ENCODE measurements around the gene GGA2. TPM values are rescaled to one million over a fixed set of nuclear protein-coding genes. Genes with fewer than 3 reads are reported as not detected.

Gene GGA2
- total RNA-seq, 2 donors from 2014 or later, result 75.7 to 105 TPM

DNA sequence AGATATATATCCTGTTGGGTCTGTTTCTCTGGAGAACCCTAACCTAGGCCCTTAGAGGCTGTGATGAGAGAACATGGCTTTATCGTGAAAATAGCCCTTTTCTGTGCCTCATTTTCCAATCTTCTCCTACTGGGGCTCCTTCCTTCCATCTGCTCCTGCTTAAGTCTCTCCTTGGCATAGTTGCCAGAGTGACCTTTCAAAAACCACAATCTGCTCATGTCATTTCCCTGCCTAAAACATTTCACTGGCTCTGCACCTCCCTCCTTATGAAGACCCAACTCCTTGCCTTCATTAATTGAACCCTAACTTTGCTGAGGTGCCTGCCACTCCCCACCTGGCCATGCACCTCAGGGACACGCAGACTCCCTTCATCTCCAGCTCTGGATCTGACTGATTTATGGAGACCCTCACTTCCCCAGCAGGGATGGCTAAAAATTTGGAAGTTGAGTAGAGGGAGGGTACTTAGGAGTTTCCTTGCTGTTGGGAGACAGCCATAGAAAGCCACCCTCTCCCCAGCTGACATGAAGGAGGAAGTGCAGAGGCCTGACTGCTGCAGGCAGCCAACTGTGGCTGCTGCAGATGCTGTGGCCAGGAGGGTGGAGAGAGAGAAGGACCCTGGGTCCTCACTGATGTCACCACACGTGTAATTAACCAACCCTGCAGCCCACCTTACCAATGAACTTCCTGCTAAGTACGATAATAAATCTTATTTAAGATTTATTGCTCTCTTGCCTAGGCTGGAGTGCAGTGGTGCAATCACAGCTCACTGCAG is 6.3 kb upstream of the GGA2 start:
- no peak for DNase-seq (ENCODE audit: low spot score)
- Histone ChIP-seq H3K27ac (no peak overlapping the region), H3K4me3 (no peak overlapping the region), H3K27me3 (replicated peaks; ENCODE audit: insufficient read depth) (no peaks in the 10 kb centered on the region), H3K36me3 (no peaks in the 10 kb centered on the region), H3K4me1 (replicated peaks) (no peaks in the 10 kb centered on the region), H3K9me3 (no peaks in the 10 kb centered on the region)
- no peak for TF ChIP-seq POLR2A (IDR thresholded peaks at IDR 0.05)
- no peak for TF ChIP-seq POLR2AphosphoS5 (IDR thresholded peaks at IDR 0.05)
- TF ChIP-seq, protein P1, sequence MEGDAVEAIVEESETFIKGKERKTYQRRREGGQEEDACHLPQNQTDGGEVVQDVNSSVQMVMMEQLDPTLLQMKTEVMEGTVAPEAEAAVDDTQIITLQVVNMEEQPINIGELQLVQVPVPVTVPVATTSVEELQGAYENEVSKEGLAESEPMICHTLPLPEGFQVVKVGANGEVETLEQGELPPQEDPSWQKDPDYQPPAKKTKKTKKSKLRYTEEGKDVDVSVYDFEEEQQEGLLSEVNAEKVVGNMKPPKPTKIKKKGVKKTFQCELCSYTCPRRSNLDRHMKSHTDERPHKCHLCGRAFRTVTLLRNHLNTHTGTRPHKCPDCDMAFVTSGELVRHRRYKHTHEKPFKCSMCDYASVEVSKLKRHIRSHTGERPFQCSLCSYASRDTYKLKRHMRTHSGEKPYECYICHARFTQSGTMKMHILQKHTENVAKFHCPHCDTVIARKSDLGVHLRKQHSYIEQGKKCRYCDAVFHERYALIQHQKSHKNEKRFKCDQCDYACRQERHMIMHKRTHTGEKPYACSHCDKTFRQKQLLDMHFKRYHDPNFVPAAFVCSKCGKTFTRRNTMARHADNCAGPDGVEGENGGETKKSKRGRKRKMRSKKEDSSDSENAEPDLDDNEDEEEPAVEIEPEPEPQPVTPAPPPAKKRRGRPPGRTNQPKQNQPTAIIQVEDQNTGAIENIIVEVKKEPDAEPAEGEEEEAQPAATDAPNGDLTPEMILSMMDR (IDR thresholded peaks at IDR 0.05), result no peak
- WGBS, result 69% methylated on average over 4 of the region's 4 CpGs
- intact Hi-C loops (cut with DNase I), result no loop called here

DNA sequence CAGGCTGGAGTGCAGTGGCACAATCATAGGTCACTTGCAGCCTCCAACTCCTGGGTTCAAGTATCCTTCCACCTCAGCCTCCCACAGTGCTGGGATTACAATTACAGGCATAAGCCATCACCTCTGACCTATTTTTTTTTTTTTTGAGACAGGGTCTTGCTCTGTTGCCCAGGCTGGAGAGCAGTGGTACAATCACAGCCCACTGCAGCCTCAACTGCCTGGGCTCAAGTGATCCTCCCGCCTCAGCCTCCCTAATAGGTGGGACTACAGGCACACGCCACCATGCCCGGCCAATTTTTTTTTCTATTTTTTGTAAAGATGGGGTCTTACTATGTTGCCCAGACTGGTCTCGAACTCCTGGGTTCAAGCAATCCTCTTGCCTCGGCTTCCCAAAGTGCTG is 5.6 kb upstream of the GGA2 start:
- 98% methylated on average over 5 of the region's 5 CpGs for WGBS
- Histone ChIP-seq H3K4me3 (no peak overlapping the region), H3K27me3 (replicated peaks; ENCODE audit: insufficient read depth) (no peaks in the 10 kb centered on the region), H3K9me3 (no peaks in the 10 kb centered on the region), H3K4me1 (replicated peaks) (no peaks in the 10 kb centered on the region), H3K36me3 (no peaks in the 10 kb centered on the region), H3K27ac (no peak overlapping the region)
- intact Hi-C loops (cut with DNase I), result no loop called here
- no peak for DNase-seq (ENCODE audit: low spot score)
- TF ChIP-seq POLR2AphosphoS5 (IDR thresholded peaks at IDR 0.05) (no peak), POLR2A (IDR thresholded peaks at IDR 0.05) (no peak)
- TF ChIP-seq, protein P1 (IDR thresholded peaks at IDR 0.05), result no peak

DNA sequence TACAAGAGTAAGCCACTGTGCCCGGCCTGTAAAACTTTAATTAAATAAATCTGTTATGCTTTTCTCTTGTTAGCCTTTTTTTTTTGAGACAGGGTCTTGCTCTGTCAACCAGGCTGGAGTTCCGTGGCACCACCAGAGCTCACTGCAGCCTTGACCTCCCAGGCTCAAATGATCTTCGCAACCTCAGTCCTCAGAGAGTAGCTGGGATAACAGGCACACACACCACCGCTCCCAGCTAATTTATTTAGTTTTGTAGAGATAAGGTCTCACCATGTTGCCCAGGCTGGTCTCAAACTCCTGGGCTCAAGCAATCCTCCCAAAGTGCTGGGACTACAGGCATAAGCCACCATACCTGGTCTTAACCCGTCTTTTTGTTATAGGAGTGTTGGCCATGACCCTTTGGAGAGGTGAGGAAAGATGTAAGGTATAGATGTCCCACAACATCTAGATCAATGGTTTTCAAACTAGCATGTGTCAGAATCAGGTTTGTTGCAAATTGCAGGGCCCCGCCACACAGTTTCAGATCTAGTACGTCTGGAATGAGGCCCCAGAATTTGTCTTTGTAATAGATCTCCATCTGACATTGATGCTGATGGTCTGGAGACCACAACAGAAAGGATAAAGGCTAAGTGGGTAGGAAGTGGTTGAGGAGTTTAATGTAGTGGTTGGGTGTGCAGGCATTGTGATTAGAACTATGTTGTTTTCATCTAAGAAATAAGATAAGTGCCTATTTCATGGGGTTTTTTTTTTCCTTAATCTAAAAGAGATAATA is 4.3 kb upstream of the GGA2 start:
- Histone ChIP-seq H3K9me3 (no peaks in the 10 kb centered on the region), H3K27ac (no peak overlapping the region), H3K36me3 (no peaks in the 10 kb centered on the region), H3K27me3 (replicated peaks; ENCODE audit: insufficient read depth) (no peaks in the 10 kb centered on the region), H3K4me3 (no peak overlapping the region), H3K4me1 (replicated peaks) (no peaks in the 10 kb centered on the region)
- DNase-seq (ENCODE audit: low spot score), result no peak
- intact Hi-C loops (cut with DNase I), result no loop called here
- TF ChIP-seq, protein P1 (IDR thresholded peaks at IDR 0.05), result no peak
- TF ChIP-seq POLR2AphosphoS5 (IDR thresholded peaks at IDR 0.05), result no peak
- no peak for TF ChIP-seq POLR2A (IDR thresholded peaks at IDR 0.05)
- WGBS, result 87% methylated on average over 7 of the region's 7 CpGs

DNA sequence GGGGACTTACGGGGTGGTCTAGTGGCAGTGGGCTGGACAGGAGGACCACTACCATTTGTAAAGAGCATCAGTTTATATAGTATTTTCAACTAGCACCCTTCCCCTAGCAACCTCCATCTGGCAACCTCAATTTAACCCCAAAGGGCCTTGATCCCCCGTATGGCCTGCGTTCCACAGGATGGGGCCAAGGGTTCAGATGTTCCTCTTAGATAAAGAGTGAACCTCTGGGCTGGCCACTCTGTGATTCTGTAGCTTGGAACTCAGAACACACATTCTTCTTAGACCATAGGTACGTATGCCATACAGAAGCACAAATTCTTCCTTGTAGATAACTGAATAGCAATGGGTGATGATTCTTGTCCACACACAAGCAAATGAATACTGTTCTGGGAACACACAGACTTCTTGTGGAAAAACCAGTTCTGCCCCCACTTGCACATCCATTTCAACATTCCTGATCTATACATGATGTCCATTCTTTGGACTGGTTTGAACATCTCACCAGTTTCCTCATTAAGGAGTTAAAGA is 1.9 kb upstream of the GGA2 start:
- no peak for DNase-seq (ENCODE audit: low spot score)
- Histone ChIP-seq H3K4me1 (replicated peaks) (peaks cover 3% of the 10 kb centered on the region), H3K9me3 (no peaks in the 10 kb centered on the region), H3K4me3 (no peak overlapping the region), H3K27ac (no peak overlapping the region), H3K36me3 (no peaks in the 10 kb centered on the region), H3K27me3 (replicated peaks; ENCODE audit: insufficient read depth) (no peaks in the 10 kb centered on the region)
- intact Hi-C loops (cut with DNase I), result no loop called here
- TF ChIP-seq, protein P1 (IDR thresholded peaks at IDR 0.05), result no peak
- TF ChIP-seq POLR2AphosphoS5 (IDR thresholded peaks at IDR 0.05) (no peak), POLR2A (IDR thresholded peaks at IDR 0.05) (no peak)
- WGBS, result 92% methylated on average over 4 of the region's 4 CpGs
